ENCODE results near the gene EXT2. TPM values are rescaled to one million over a fixed set of nuclear protein-coding genes. Genes with fewer than 3 reads are reported as not detected.
A peak's percentile ranks its signal among the peaks of the same experiment; 100 is the strongest.

EXT2 gene
- polyA plus RNA-seq, 3 donors, result 64.7 to 71.0 (median 67.8) TPM

DNA sequence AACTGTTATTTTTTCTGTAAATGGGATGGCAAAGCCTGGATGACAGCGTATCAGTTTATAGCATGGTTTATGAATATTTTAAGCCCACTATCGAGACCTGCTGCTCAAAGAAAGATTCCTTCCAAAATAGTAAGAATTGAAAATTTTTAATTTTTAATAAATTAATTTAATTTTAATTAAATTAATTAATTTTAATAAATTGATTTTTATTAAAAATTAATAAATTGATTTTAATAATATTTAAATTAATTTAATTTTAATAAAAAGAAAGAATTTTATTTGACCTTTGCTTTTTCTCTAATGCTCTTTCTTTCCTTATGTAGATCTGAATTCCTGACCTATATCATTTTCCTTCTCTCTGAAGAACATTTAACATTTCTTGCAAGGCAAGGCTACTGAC is 62.9 kb downstream of the EXT2 start:
- DNase-seq, result no peak

DNA sequence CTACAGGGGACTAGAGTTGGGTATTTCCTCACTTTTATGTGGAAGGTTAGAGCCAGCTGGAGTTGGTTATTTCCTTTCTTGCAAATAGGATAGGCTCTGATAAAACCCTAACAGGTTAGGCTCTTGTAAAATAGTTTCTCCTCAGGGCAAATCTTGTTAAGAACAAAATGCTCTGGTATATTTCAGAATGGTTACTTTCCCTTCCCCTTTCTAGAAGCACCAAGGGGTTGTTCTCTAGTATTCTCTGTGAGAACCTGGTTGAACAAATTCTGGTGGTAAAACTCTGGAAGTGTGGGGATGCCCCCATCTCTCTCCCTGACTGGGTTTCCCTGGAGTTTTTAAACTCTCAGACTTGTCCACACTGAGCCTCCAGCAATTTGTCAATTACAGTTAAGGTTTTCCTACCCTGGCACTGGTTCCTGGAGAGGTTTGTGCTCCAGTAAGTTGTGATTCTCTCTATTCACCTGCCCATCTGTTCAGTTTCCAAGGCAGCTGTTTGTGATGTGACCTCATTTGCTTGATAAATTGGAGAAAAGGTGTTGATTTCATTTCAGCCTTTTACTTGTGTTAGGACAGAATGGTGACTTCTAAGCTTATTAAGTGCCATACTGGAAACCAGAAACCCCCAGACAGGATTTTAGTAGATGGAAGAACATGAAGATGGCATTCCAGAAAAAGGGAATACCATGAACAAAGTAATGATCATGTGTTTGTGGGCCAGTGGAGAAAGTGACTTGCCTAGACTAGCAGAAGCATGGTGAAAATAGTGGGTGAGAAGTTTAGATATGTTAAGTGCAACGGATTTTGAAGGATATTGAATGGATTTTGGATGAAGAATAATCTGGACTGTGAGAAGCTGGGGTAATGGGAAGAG is 64.6 kb downstream of the EXT2 start:
- no peak for DNase-seq

DNA sequence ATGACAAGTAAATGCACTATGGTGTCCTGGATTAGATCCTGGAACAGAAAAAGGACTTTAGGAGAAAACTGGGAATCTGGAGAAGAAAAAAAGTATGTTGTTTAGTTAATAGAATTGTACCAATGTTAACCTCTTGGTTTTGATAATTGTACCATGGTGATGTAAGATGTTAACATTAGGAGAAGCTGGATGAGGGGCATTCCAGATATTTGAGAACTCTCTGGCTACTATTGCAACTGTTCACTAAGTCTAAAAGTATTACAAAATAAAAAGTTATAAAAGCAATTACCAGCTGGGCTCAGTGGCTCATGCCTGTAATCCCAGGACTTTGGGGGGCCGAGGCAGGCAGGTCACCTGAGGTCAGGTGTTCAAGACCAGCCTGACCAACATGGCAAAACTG is 66.5 kb downstream of the EXT2 start:
- no peak for DNase-seq

DNA sequence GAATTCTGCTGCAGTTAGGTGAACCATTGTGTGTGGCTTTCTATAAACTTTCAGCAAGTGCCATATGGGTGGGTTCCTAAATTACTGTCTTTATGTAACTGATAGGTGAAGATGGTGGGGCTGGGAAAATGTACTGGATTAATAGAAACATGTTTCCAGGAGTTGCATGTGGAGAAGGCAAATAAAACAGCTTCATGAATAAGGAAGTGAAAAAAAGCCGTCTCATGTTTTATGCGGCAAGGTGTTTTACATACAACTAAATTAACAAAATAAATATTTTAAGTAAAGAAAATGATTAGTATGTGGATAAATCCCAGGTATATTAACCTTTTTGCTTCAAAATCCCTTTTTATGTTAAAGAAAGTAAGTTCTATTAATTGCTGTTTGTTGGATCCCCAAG is 67.2 kb downstream of the EXT2 start:
- DNase-seq, result no peak

DNA sequence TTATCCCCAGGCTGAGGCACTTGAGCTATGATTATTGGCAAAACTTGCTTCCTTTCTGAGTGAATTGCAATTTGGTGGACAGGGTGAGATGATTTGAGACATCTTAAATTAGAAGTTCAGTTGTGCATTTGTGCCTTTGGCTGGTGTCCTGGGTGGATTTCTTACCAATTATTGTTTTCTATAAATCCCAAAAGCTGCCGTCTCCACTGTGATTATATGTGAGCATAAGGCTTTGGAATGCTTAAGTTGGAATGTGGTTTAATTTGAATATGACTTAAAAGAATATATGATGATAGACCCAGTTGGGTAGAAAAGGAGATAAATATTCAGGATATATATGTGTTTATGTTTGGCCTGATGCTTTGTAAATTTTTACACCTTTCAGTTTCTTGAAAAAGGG is 70.0 kb downstream of the EXT2 start:
- DNase-seq, result no peak

DNA sequence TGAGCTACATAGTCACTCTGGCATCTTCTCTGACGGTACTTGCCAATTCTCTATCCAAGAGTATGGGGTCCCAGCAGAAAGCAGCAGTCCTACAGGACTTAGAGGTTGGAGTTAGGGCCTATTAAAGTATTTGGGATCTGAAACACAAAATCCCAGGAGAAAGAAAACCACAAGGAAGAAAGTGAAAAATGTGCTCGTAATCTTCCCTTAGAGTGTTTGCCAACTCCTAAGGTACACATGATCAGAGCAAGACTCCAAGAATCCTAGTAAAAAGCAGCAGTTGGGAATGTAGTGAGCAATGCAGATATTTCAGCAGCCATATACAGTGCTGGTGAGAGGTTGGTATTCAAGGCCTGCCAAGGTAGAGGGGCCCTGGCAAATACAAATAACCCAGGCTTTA is 71.6 kb downstream of the EXT2 start:
- no peak for DNase-seq

DNA sequence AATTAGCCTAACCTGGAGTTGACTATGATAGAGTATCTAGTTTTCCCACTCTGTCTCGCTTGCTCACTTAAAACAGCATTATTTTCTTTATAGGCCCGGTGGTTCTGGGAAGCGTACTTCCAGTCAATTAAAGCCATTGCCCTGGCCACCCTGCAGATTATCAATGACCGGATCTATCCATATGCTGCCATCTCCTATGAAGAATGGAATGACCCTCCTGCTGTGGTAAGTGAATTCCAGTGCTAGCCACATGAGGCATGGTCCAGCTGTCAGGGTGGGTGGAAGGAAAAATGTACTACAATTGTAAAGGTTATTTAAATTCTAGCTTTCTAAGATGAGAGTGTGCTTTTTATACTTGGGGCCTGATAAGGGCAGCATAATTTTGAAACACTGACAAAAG is 76.0 kb downstream of the EXT2 start:
- no peak for DNase-seq

DNA sequence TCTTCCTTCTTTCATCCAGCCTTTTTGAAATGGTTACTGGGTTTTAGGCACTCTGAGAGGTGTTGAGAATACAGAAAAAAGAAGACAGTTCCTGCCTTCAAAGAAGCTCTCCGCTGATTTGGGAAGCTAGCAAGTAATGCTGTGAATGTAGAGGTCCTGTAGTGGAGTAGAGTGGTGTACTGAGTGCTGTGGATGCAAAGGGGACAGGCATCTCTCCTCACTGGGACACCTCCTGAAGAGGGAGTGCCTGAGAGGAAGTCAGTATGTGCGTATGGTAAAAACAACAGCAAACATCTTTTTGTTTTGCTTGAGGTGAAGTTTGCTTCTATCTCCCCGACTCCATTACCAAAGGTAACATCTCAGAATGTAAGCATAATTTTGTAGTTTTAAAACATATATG is 77.5 kb downstream of the EXT2 start:
- DNase-seq, result no peak

DNA sequence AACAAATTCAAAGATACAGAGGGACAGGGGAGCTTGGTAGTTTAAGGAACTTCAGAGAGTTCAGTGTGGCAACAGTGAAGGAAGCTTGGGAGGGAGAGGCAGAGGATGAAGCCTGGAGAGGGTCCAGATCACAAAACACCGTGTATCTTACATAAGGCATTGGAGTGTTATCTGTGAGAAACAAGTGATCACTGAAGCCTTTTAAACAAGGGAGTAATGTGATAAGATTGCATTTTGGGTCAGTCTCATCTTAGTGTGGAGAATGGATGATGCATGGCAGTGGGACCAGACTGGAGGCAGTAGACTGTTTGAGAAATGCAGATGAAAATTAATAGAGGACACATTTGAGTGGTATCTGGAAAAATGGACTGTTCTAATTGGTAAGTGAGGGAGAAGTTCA is 79.4 kb downstream of the EXT2 start:
- DNase-seq, result no peak

DNA sequence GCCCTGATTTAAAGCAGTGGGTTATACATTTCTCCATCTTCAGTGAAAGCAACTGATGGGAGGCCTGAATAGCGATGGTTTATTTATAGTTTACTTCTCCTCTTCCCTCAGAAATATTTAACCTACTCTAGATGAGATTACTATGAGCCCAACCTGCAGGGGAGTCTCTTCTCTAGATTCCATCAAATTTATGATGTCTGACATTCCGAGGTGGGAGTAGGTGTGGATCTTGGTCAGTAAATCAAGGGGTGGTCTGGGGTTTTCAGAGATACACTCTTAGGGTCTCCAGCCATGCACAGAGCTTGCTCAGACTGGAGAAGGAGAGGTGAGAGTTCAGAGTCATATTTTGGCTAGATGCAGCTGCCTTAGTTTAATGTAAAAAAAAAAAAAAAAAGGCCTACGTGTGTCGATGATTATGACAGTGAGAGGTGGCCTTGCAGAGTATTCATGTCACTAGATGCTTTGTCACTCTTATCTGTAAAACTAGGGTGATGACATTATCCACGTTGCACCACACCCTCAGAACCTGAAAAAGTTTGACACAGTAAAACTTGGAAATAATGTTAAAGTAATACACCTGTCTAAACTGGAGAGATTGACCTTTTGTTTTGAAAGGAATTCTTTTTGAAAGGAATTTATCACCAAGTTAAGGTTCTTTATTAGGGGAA is 81.2 kb downstream of the EXT2 start:
- peak; percentile 75 for DNase-seq

DNA sequence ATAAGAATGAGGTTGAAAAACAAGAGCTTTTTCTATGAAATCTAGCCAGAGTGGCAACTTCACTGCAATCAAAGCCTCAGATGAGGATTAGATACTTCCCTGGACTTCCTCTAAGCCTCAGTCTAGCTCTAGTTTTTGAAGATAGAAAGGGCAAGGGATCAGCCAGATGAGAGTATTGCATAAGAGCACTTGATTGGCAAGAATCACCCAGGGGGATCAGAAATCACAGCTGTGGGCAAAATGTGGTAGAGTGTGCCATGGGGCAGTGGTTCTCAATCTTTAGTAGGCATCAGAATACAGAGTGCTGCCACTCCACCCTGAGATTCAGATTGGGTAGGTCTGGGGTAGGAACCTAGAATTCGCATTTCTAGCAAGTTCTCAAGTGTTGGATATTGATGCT is 82.4 kb downstream of the EXT2 start:
- DNase-seq, result no peak

DNA sequence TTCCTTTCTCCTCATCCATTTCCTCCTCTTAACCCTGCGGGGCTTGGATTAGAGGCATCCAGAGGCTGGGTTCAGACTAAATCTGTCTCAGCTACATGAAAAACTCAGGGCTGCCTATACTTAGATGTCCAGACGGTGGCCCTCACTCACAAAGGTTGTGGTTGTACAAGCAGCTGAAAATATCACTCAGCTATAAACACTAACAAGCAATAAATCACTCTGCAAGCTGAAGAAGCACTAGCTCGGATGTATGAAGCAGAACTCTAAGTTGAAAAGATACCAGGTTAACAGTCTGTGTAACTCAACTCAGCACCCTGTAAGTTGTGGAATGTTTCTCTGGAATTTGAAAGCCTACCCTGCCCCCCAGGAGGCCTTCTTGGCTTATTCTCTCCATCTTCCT is 82.9 kb downstream of the EXT2 start:
- DNase-seq, result peak; percentile 65

DNA sequence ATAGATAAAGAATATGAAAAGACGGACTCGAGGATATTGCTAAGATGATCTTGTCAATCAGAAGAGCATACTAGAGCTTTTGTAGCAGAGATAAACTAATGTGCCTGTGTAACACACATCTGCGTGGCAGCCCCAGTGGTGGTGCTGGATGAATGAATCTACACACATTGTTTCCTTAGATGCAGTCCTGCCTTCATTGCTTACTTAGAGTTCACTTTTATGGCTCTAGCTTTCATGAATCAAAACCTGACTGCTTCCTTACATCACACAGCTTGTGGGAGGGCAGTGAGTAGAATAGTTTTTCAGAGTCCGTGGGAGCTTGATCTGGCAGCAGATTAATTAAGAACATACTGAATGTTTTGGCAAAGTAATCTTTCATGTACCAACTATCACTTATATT is 83.7 kb downstream of the EXT2 start:
- DNase-seq, result peak; percentile 72

DNA sequence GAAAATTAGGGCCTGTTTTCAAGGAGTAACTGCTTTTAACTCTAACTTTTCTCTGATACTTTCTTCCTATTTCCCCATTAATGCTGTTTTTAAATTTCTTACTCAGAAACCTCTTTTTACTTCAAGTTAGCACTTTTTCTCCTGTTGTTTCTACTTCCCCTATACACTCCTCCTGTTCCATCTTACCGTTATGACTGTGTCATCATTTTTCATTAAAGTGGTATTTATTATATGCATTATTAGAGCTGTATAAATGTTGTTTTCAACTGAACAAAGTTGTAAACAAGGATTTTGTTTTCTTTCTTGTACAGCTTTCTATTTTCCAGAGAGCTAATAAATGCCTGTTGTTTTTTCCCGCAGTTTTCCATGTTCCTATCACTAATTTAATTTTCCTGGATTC is 84.6 kb downstream of the EXT2 start:
- DNase-seq, result no peak

DNA sequence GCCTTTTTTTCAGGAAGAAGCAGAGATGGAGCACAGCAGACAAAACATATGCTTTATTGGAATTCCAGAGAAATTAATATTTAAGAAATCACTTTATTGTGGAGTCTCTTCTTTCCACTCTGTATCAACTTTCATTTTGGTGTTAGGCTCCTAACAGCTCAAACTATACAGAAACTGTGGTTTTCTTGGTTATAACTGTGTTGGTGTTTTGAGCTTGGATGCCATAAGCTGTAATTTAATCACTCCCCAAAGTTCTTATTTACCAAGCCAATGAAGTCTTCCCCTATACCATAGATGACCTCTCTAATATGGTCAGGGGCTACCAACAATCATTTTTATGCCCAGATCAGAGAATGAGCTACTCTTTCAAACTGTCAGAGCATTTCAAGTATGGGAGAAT is 90.0 kb downstream of the EXT2 start:
- DNase-seq, result no peak

DNA sequence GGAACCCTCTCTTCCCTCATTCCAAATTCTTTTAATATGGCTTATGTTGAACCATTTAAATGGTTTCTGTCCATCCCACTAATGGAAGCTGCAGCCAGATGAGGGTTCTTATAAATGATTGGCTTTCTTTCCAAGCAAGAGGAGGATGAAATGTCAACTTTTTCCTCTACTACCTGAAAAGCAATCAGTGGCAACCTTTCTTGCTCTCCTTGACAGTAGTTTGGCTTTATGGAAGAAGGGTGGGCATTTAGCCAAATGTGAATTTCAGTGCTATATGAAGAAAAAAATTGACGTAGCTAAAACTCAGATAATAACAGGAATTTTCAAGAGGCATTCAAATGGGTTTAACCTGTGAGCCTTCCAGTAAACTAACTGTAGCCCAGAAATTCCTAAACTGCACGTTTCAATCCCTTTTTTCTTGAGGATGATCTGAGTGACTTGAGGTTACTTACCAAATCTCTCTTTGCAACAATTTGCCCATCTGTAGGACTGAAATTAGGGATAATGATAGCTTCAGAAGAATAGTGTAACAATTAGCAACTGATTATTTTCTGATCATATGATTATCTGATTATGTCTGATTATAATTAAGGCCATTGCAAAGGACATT is 90.9 kb downstream of the EXT2 start:
- no peak for DNase-seq

DNA sequence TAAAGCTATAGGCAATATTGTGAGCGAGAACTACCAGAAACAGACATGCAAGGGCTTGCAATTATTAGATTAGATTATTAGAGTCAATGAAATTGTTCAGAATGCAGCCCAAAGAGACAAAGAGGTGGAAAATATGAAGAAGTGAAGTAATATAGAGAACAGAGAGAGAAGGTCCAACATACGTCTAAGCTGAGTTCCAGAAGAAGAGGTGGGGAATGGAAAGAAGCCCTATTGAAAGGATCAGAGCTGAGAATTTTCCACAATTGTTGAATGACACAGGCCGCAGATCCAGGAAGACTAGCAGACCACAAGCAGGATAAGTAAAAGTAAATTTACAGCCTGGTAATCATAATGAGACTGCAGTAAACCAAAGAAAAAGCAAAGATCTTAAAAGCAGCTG is 93.2 kb downstream of the EXT2 start:
- no peak for DNase-seq

DNA sequence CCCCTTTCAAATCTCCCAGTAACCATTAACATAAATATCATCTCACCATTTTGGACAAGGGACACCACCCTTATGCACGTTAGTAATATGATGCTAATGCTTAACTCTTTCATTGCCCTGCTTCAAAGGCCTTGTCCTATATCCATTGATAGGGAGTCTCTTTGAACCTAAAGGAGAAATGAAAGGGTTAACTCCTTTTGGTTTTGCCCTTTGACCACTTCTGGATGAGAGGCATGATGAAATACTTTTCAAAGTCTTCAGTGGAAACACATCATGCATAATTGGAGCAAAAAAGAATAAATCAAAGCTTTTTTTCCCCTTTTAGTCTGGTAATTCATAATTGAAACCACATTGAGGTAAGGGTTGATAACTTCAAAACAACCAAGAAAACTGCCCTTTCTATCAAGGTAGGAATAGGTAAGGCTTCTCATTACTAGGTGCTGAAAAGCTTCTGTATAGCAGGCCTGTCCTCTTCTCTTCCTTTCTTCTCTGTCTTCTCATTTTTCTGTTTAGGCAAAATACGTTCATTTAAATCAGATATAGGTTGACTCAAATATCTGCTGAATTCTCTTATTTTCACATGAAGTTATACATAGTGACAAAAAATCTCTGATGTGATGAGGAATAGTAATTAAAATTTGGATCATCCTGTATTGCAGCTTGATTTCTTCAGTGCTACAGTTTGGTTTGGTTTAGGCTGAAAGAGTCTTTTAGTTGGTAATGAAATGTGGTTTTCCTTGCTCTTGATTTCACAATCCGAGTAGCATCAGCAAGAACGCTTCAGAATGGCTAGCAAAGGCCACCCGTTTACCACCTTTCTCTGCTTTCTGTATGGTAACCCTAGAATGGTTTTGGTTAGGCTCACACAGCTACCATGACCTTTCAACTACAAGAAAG is 94.8 kb downstream of the EXT2 start:
- no peak for DNase-seq

DNA sequence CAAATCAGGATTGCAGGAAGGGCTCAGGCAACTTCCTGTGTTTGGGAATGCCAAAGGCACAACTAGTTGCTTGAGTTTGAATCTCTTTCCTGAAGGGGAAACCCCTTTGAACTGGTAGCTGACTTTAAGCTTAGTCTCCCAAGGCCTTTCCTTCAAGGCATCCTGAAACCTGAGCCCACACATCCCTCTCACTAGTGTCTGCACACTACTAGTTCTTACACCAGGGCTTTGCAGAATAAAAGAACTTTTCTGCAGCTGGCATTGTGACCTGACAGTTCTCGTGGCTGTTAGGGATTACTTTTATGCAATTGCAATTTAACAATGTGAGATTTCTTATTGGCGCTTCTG is 95.4 kb downstream of the EXT2 start:
- no peak for DNase-seq

DNA sequence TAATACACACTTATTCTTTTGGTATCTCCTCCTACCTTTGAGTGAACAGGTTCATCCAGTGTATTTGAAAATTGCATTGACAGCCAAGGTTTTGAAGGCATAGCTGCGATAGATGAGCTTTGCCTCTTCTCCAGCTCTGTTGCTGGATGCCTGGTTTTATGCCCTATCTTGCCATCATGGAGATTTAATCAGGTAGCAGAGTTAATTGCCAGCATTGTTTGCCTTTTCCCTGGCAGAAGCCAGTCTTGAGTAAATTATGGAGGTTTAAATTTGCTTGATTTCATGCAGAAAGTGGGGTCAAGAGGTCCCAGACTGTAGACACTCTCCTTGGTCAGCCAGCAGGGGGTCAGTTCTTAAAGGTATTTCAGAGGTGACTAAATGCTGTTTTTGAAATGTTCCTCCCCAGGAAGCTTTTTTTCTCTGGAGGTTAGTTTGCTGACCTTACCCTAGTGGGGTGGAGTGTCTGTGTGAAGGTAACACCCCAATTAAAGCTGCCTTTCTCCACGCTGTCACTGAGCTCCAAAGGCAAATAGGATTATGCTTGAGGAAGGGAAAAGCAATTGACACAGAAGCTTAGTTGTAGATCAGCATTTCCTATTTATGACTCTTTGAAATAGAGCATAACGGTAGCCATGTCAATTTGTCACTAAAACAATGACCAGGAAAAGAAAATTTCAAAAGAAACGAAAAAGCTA is 96.0 kb downstream of the EXT2 start:
- no peak for DNase-seq

DNA sequence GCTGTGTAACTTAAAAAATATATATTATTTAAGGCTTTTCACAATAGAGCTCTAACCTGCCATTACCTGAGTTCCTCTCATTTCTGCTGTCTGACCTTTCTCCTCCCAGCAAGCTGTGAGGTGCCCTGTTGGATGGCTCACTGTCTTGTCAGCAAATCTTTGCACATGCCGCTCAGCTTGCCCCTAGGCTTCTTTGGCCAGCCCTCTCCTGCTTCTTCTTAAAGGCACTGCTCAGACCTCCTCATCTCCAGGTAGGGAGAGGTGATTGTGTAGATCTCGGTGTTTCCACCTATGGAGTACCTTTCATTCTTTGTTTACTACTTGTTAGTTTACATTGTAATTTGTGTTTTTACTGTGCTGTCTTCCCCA is 96.5 kb downstream of the EXT2 start:
- no peak for DNase-seq

All from renal pelvis (tissue), 4 donors.